Keratinocyte (primary cell): ENCODE measurements around the gene EFCAB6. TPM values are rescaled to one million over a fixed set of nuclear protein-coding genes. Genes with fewer than 3 reads are reported as not detected.

Source experiments
- DNase-seq: peaks from one replicate; pipeline ENCODE4 v3.0.0-alpha.2; 2011; ENCODE audit warnings: low read depth, missing footprints, low spot score
- FAIRE-seq: peaks from 2 replicates; lab custom pipeline; 2011; peaks lifted over from hg19 to GRCh38; lab: Jason Lieb, UNC
- H2AFZ ChIP-seq: 2 replicates; pipeline ENCODE4 v1.6.0; 2012; ENCODE audit warnings: low read length, control low read depth, inconsistent platforms; ENCODE audit not compliant: control insufficient read depth
- H3K27ac ChIP-seq: 2 replicates; pipeline ENCODE4 v1.5.1; 2011; ENCODE audit warnings: low read length; ENCODE audit not compliant: control insufficient read depth, insufficient read depth
- H3K27me3 ChIP-seq: 3 replicates; pipeline ENCODE4 v1.6.0; 2011; ENCODE audit warnings: low read length; ENCODE audit not compliant: control insufficient read depth, insufficient read depth; ENCODE audit errors: extremely low read depth
- H3K36me3 ChIP-seq, 2 experiments: 2 replicates in 1 of 2; 3 replicates in 1 of 2; pipeline ENCODE4 v1.5.1; 2011; ENCODE audit warnings: low read length in 2 of 2, mild to moderate bottlenecking in 1 of 2; ENCODE audit not compliant: control insufficient read depth in 2 of 2, insufficient read depth in 2 of 2; ENCODE audit errors: extremely low read depth in 1 of 2
- H3K4me1 ChIP-seq: 3 replicates; pipeline ENCODE4 v1.5.1; 2011; ENCODE audit warnings: low read length; ENCODE audit not compliant: control insufficient read depth, insufficient read depth; ENCODE audit errors: extremely low read depth
- H3K4me2 ChIP-seq: 3 replicates; pipeline ENCODE4 v1.6.0; 2011; ENCODE audit warnings: low read depth, low read length; ENCODE audit not compliant: control insufficient read depth, insufficient read depth; ENCODE audit errors: extremely low read depth
- H3K4me3 ChIP-seq, 3 experiments: fragments of 200-600 bp in 1 of 3; sonication (generic) in 1 of 3; 2 replicates in 2 of 3; 3 replicates in 1 of 3; pipeline ENCODE4 v1.5.1; 2011 to 2016; ENCODE audit warnings: low read length in 3 of 3, mild to moderate bottlenecking in 3 of 3, control low read depth in 2 of 3, inconsistent platforms in 1 of 3, low read depth in 1 of 3, mixed read lengths in 1 of 3, mixed run types in 1 of 3, moderate library complexity in 1 of 3; ENCODE audit not compliant: control insufficient read depth in 2 of 3, insufficient read depth in 2 of 3; ENCODE audit errors: extremely low read depth in 1 of 3
- H3K79me2 ChIP-seq: 2 replicates; pipeline ENCODE4 v1.6.0; 2012; ENCODE audit warnings: low read length; ENCODE audit not compliant: control insufficient read depth, insufficient read depth
- H3K9ac ChIP-seq: 3 replicates; pipeline ENCODE4 v1.6.0; 2011; ENCODE audit warnings: low read length; ENCODE audit not compliant: control insufficient read depth, insufficient read depth; ENCODE audit errors: extremely low read depth
- H3K9me1 ChIP-seq: 3 replicates; pipeline ENCODE4 v1.6.0; 2011; ENCODE audit warnings: low read length; ENCODE audit not compliant: control insufficient read depth, insufficient read depth; ENCODE audit errors: extremely low read depth
- H3K9me3 ChIP-seq: 2 replicates; pipeline ENCODE4 v1.5.1; 2012; ENCODE audit warnings: low read depth, low read length; ENCODE audit not compliant: control insufficient read depth
- H4K20me1 ChIP-seq: 3 replicates; pipeline ENCODE4 v1.6.0; 2011; ENCODE audit warnings: low read length; ENCODE audit not compliant: control insufficient read depth, insufficient read depth; ENCODE audit errors: extremely low read depth
- EZH2 ChIP-seq: IDR thresholded peaks from one replicate; pipeline ENCODE4 v1.6.1; 2012; ENCODE audit warnings: inconsistent platforms, mild to moderate bottlenecking, low read length, moderate library complexity
- dilution Hi-C: fragments of 300-500 bp; cut with MboI; formaldehyde crosslinking; loops from one replicate; pipeline ENCODE4 v1.7.0; 2020; ENCODE audit warnings: low sequenced_read_pairs; ENCODE audit not compliant: extremely low pct_ligation_motif_present
- polyA plus RNA-seq, 5 experiments: library from polyadenylated mRNA; depleted of rRNA in 3 of 5; stranded (reverse) in 3 of 5; stranded (forward) in 1 of 5; unstranded in 1 of 5; fragments of >200 nt; gene quantifications; 1 replicate in 1 of 5; 2 replicates in 3 of 5; 3 replicates in 1 of 5; pipeline versions ENCODE4 v1.2.1 to v1.2.3, GENCODE V29; 2011 to 2012; ENCODE audit warnings: missing spikeins in 2 of 5, low read depth in 1 of 5, low replicate concordance in 1 of 5
- TF ChIP-seq, protein P1 (sequence below), 3 experiments: IDR thresholded peaks in 1 of 3; conservative IDR thresholded peaks in 1 of 3; optimal IDR thresholded peaks in 1 of 3; 2 replicates in 2 of 3; 3 replicates in 1 of 3; pipeline versions ENCODE3 to v1.5.1; 2011; ENCODE audit warnings: low read length in 3 of 3, mild to moderate bottlenecking in 3 of 3, moderate library complexity in 2 of 3, control low read depth in 1 of 3, inconsistent platforms in 1 of 3; ENCODE audit not compliant: insufficient read depth in 2 of 3; ENCODE audit errors: extremely low read depth in 1 of 3

Gene EFCAB6
- polyA plus RNA-seq, 1 donor (not counting 4 experiments of a cell fraction or from before 2014, with no cell fraction given) = 0.18 TPM

- Histone ChIP-seq H3K4me1 (no peaks in the 10 kb centered on the region), H4K20me1 (no peaks in the 10 kb centered on the region), H3K9ac (no peak overlapping the region), H2AFZ (no peak overlapping the region), H3K4me3 (no peak overlapping the region), H3K9me3 (no peaks in the 10 kb centered on the region), H3K79me2 (no peaks in the 10 kb centered on the region), H3K4me2 (no peak overlapping the region), H3K27me3 (no peaks in the 10 kb centered on the region), H3K36me3 (no peaks in the 10 kb centered on the region), H3K27ac (no peak overlapping the region), H3K9me1 (no peaks in the 10 kb centered on the region)
- dilution Hi-C loops = no loop called here
- FAIRE-seq (peak; percentile 26), DNase-seq (no peak)
- TF ChIP-seq, protein P1, sequence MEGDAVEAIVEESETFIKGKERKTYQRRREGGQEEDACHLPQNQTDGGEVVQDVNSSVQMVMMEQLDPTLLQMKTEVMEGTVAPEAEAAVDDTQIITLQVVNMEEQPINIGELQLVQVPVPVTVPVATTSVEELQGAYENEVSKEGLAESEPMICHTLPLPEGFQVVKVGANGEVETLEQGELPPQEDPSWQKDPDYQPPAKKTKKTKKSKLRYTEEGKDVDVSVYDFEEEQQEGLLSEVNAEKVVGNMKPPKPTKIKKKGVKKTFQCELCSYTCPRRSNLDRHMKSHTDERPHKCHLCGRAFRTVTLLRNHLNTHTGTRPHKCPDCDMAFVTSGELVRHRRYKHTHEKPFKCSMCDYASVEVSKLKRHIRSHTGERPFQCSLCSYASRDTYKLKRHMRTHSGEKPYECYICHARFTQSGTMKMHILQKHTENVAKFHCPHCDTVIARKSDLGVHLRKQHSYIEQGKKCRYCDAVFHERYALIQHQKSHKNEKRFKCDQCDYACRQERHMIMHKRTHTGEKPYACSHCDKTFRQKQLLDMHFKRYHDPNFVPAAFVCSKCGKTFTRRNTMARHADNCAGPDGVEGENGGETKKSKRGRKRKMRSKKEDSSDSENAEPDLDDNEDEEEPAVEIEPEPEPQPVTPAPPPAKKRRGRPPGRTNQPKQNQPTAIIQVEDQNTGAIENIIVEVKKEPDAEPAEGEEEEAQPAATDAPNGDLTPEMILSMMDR (optimal IDR thresholded peaks at IDR 0.05 in 1 of 3, IDR thresholded peaks at IDR 0.05 in 1 of 3, conservative IDR thresholded peaks at IDR 0.05 in 1 of 3; ENCODE audit: extremely low read depth in 1 of 3, insufficient read depth in 2 of 3, low read length in 3 of 3) = peak; percentile 35 to 66 (median 53)
- TF ChIP-seq EZH2 = no peak
Observed at GRCh38 chr22:43796567-43796966, 15.5 kb downstream of the EFCAB6 start.

GRCh38 chr22:43795320-43795719 lies 16.8 kb downstream of the EFCAB6 start:
- Histone ChIP-seq H4K20me1 (no peaks in the 10 kb centered on the region), H3K9me3 (no peaks in the 10 kb centered on the region), H3K27ac (no peak overlapping the region), H3K79me2 (no peaks in the 10 kb centered on the region), H3K4me2 (no peak overlapping the region), H3K4me3 (no peak overlapping the region), H3K9me1 (no peaks in the 10 kb centered on the region), H3K4me1 (no peaks in the 10 kb centered on the region), H3K27me3 (no peaks in the 10 kb centered on the region), H3K36me3 (no peaks in the 10 kb centered on the region), H3K9ac (no peak overlapping the region), H2AFZ (no peak overlapping the region)
- dilution Hi-C loops = no loop called here
- no peak for TF ChIP-seq EZH2
- TF ChIP-seq, protein P1 (optimal IDR thresholded peaks at IDR 0.05 in 1 of 3, IDR thresholded peaks at IDR 0.05 in 1 of 3, conservative IDR thresholded peaks at IDR 0.05 in 1 of 3; ENCODE audit: extremely low read depth in 1 of 3, insufficient read depth in 2 of 3, low read length in 3 of 3) = no peak
- DNase-seq (no peak), FAIRE-seq (no peak)
